Brain microvascular endothelial cell (primary cell): ENCODE results near the gene SNX3.
A peak's percentile ranks its signal among the peaks of the same experiment; 100 is the strongest.

Experiments
- DNase-seq: peaks from one replicate; pipeline ENCODE4 v3.0.0-alpha.2; 2020
- H3K27ac ChIP-seq: fragments of 250-450 bp; sonication (Bioruptor Pico); 2 replicates; pipeline ENCODE4 v1.5.1; 2020; ENCODE audit warnings: mild to moderate bottlenecking, moderate library complexity
- H3K27me3 ChIP-seq: fragments of 250-450 bp; sonication (Bioruptor Pico); replicated peaks from 2 replicates; pipeline ENCODE4 v1.5.1; 2020; ENCODE audit warnings: mild to moderate bottlenecking
- H3K36me3 ChIP-seq: fragments of 250-450 bp; sonication (Bioruptor Pico); replicated peaks from 2 replicates; pipeline ENCODE4 v1.5.1; 2020; ENCODE audit warnings: mild to moderate bottlenecking
- H3K4me3 ChIP-seq: 2 replicates; pipeline ENCODE4 v1.5.1; 2011; ENCODE audit warnings: low read depth, mild to moderate bottlenecking, control low read depth, low read length, moderate library complexity
- CTCF ChIP-seq: IDR thresholded peaks from 2 replicates; pipeline ENCODE4 v1.5.1; 2011; ENCODE audit warnings: low read depth, mild to moderate bottlenecking, moderate library complexity, low read length, control low read depth, inconsistent platforms; ENCODE audit errors: missing control alignments
- in situ Hi-C: cut with HindIII; loops from 2 replicates; pipeline ENCODE4 v1.10.0; 2017; ENCODE audit warnings: low sequenced_read_pairs, low pct_ligation_motif_present

Gene SNX3

DNA sequence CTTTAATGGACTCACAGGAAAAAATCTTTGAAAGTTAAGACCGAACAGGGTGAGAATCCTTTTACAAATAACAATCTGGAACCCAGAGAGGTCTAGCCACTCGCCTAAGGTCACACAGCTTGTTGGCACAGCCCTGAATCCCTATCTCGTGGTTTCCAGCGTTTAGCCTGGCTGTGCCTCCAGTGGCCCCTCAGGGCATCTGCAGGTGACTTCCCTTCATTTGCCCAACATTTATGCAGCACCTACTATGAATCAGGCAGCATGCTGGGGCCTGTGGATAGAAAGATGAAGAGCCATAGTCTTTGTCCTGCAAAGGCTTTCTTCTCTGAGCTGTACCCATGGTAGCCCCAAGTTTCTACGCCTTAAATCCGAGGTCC is 97.6 kb downstream of the SNX3 start:
- Histone ChIP-seq H3K4me3 (no peak overlapping the region), H3K27me3 (peaks cover 99% of the 10 kb centered on the region), H3K36me3 (no peaks in the 10 kb centered on the region), H3K27ac (no peak overlapping the region)
- TF ChIP-seq CTCF: peak; percentile 18
- in situ Hi-C loops: no loop called here
- no peak for DNase-seq

DNA sequence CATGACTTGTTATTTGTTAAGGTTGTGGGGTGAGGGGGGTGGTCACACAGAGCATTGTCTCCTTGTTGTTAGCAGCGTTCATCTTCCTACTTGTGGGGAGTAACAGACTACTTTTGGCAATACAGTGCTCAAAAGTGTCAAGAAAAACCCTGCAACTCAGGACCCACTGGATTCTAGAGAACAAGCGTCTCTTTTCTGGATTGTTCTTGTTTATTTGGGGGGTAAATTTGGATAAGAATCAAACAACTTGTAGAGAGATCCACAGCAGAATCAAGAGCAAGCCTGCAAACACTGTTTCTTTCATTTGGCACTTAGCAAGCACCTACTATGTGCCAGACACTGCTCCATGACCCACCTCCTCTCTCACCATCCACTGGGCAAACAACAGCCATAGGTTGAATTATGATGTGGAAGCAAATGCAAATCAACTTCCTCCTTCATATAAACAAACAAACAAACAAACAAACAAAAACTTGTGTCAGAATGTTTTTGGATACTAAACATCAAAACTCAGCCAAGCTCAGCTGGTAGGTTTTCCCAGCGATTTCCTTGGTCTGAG is 99.0 kb downstream of the SNX3 start:
- TF ChIP-seq CTCF: no peak
- Histone ChIP-seq H3K4me3 (no peak overlapping the region), H3K36me3 (no peaks in the 10 kb centered on the region), H3K27ac (no peak overlapping the region), H3K27me3 (peaks cover 99% of the 10 kb centered on the region)
- DNase-seq: no peak
- in situ Hi-C loops: no loop called here
